HCT116 (cell line): ENCODE measurements around the gene CNFN. TPM values are rescaled to one million over a fixed set of nuclear protein-coding genes. Genes with fewer than 3 reads are reported as not detected.
A peak's percentile ranks its signal among the peaks of the same experiment; 100 is the strongest.

Experiments
- ATAC-seq: fragments of 200-7000 bp; cut with Tn5 transposase; 2 replicates; pipeline ENCODE4 v1.9.1; 2020; ENCODE audit warnings: mild to moderate bottlenecking, moderate library complexity
- BruUV-seq: library from RNA; stranded (reverse); fragments of 400-500 nt; replicated peaks from 2 replicates; lab custom pipeline; 2021; lab: Mats Ljungman, UMichigan
- CTCF ChIA-PET: fragments of 300-600 bp; sonication (Branson Sonifier 250); formaldehyde crosslinking; loops from one replicate; lab custom pipeline; 2021; ENCODE audit warnings: antibody characterized with exemption; lab: Charles Lee
- POLR2A ChIA-PET: fragments of 300-600, 350-600 bp; sonication (Branson Sonifier 250); formaldehyde crosslinking; loops from one replicate; lab custom pipeline; 2021; ENCODE audit warnings: antibody characterized with exemption; lab: Charles Lee
- RAD21 ChIA-PET, 2 experiments: fragments of 300-600 bp; sonication (Branson Sonifier 250); formaldehyde crosslinking; loops; one replicate each; lab custom pipeline; 2023; ENCODE audit warnings: low total read pairs in 2 of 2; ENCODE audit not compliant: uncharacterized antibody in 2 of 2, unreplicated experiment in 2 of 2, low non-redundant PET in 1 of 2; lab: Charles Lee
- DNase-seq: peaks from one replicate; pipeline ENCODE4 v3.0.0-alpha.2; 2010; ENCODE audit warnings: low read depth, low spot score
- H2AFZ ChIP-seq: fragments of 200-600 bp; shearing (Covaris generic), sonication (generic); 2 replicates; pipeline ENCODE4 v1.6.1; 2017; ENCODE audit warnings: low read depth, mixed run types, mixed read lengths, antibody characterized with exemption, low read length; ENCODE audit not compliant: poor library complexity, severe bottlenecking
- H3K27ac ChIP-seq: 2 replicates; pipeline ENCODE4 v1.5.1; 2012; ENCODE audit warnings: low read depth, low read length
- H3K27me3 ChIP-seq: fragments of 200-600 bp; sonication (generic); 2 replicates; pipeline ENCODE4 v1.6.1; 2016; ENCODE audit warnings: mixed run types, low read length, mixed read lengths; ENCODE audit not compliant: insufficient read depth
- H3K36me3 ChIP-seq, 2 experiments: fragments of 200-500 bp in 1 of 2; fragments of 200-600 bp in 1 of 2; sonication (Bioruptor generic) in 1 of 2; sonication (generic) in 1 of 2; 2 replicates each; pipeline versions ENCODE4 v1.5.1 to v1.6.1; 2014 to 2016; ENCODE audit warnings: low read length in 2 of 2, inconsistent platforms in 1 of 2, mixed read lengths in 1 of 2, mixed run types in 1 of 2; ENCODE audit not compliant: insufficient read depth in 2 of 2, control insufficient read depth in 1 of 2
- H3K4me1 ChIP-seq, 2 experiments: fragments of 200-600 bp in 1 of 2; sonication (generic) in 1 of 2; 2 replicates each; pipeline versions ENCODE4 v1.5.1 to v1.6.1; 2012 to 2017; ENCODE audit warnings: low read length in 2 of 2, inconsistent platforms in 1 of 2, mild to moderate bottlenecking in 1 of 2, mixed read lengths in 1 of 2, mixed run types in 1 of 2, moderate library complexity in 1 of 2; ENCODE audit not compliant: insufficient read depth in 2 of 2, control insufficient read depth in 1 of 2
- H3K4me2 ChIP-seq: fragments of 200-600 bp; sonication (generic); 2 replicates; pipeline ENCODE4 v1.6.1; 2017; ENCODE audit warnings: mixed run types, low read length, mixed read lengths
- H3K4me3 ChIP-seq, 2 experiments: fragments of 200-600 bp in 1 of 2; sonication (generic) in 1 of 2; replicated peaks in 1 of 2; 2 replicates each; pipeline ENCODE4 v1.5.1; 2011 to 2016; ENCODE audit warnings: low read length in 2 of 2, control low read depth in 1 of 2, low read depth in 1 of 2, mild to moderate bottlenecking in 1 of 2, mixed read lengths in 1 of 2, mixed run types in 1 of 2
- H3K79me2 ChIP-seq: fragments of 200-600 bp; sonication (generic); 2 replicates; pipeline ENCODE4 v1.6.1; 2017; ENCODE audit warnings: mild to moderate bottlenecking, mixed run types, low read length, moderate library complexity, mixed read lengths; ENCODE audit not compliant: insufficient read depth
- H3K9ac ChIP-seq: fragments of 200-600 bp; sonication (generic); 2 replicates; pipeline ENCODE4 v1.6.1; 2016; ENCODE audit warnings: low read length, mixed read lengths
- H3K9me2 ChIP-seq: fragments of 200-600 bp; sonication (generic), shearing (Covaris generic); 2 replicates; pipeline ENCODE4 v1.6.1; 2017; ENCODE audit warnings: mixed run types, mild to moderate bottlenecking, moderate library complexity; ENCODE audit not compliant: insufficient read depth
- H3K9me3 ChIP-seq, 2 experiments: fragments of 200-500 bp in 1 of 2; fragments of 200-600 bp in 1 of 2; sonication (Bioruptor generic) in 1 of 2; sonication (generic) in 1 of 2; 2 replicates each; pipeline ENCODE4 v1.6.1; 2014 to 2017; ENCODE audit warnings: low read length in 2 of 2, mixed read lengths in 2 of 2, inconsistent platforms in 1 of 2, low read depth in 1 of 2, mild to moderate bottlenecking in 1 of 2, mixed run types in 1 of 2, moderate library complexity in 1 of 2; ENCODE audit not compliant: control insufficient read depth in 1 of 2, insufficient read depth in 1 of 2
- H4K20me1 ChIP-seq: fragments of 200-600 bp; sonication (generic), shearing (Covaris generic); 2 replicates; pipeline ENCODE4 v1.6.1; 2017; ENCODE audit warnings: mixed run types, mild to moderate bottlenecking, moderate library complexity; ENCODE audit not compliant: insufficient read depth
- JUND ChIP-seq: IDR thresholded peaks from 2 replicates; pipeline ENCODE4 v1.6.1; 2012
- POLR2A ChIP-seq: IDR thresholded peaks from 2 replicates; pipeline ENCODE4 v1.7.0; 2011; ENCODE audit warnings: borderline replicate concordance; ENCODE audit not compliant: insufficient read depth, insufficient read length; ENCODE audit errors: extremely low read depth
- POLR2AphosphoS5 ChIP-seq: IDR thresholded peaks from 2 replicates; pipeline ENCODE4 v1.6.1; 2011; ENCODE audit warnings: mild to moderate bottlenecking, low read depth, low read length, moderate library complexity
- SP1 ChIP-seq: IDR thresholded peaks from 2 replicates; pipeline ENCODE4 v1.6.1; 2012; ENCODE audit warnings: low read depth
- TCF7L2 ChIP-seq: IDR thresholded peaks from 2 replicates; pipeline ENCODE4 v1.7.0; 2011; ENCODE audit warnings: borderline replicate concordance, inconsistent platforms; ENCODE audit not compliant: insufficient read depth, insufficient read length; ENCODE audit errors: extremely low read depth
- ZFX ChIP-seq: fragments of 450-650 bp; IDR thresholded peaks from 2 replicates; pipeline ENCODE4 v1.6.1; 2017
- intact Hi-C: fragments of 100-400 bp; cut with micrococcal nuclease; formaldehyde crosslinking; loops from 2 replicates; pipeline ENCODE4 v1.10.0; 2022
- total RNA-seq: library from RNA; stranded (reverse); gene quantifications from one replicate; pipeline ENCODE4 v1.2.1, GENCODE V29; 2021; ENCODE audit not compliant: unreplicated experiment
- TF ChIP-seq, protein P1 (sequence below): IDR thresholded peaks from 2 replicates; pipeline ENCODE4 v1.6.1; 2012
- TF ChIP-seq, protein P2 (sequence below): IDR thresholded peaks from 2 replicates; pipeline ENCODE4 v1.6.1; 2012

Gene CNFN
- total RNA-seq, 1 experiment from 2014 or later: 13.9 TPM

DNA sequence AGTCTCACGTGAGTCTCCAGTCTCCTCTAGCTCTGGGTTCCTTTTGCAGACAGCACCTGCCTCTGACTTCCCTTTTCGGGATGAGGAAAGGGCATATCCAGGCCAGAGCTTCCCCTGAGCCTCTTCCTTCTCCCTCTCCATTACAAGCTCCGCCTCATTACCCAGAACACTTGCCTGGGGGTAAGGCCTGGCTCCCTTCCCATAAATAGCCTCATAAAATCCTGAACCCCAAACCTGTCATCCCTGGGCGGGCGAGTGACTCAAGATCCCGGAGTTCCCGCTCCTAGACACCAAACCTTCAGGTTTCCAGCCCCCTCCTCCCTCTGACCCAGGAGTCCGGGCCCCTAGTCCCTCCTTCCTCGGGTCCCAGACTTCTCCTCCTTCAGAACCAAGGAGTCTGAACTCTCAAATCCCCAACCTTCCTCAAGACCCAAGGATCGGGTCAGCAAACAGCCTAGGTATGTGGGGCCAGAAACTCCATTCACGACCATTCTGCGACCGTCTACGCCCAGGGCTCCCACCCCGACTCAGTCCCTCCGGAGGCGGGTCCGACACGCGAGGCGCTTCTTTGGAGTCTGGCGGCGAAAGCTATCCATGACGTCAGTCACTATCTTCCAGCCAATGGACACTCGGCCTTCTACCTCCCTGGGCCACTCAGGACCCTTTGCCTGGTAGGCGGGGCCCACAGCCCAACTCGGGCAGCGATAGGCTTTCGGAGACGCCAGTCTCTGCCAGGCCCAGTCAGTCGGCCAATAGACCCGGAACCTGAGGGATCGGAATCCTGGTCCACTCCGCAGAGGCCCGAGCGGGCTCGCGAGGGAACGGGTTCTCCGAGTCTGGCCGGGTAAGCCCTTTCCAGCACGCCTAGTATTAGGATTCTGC lies 6.5 kb upstream of the CNFN start:
- ATAC-seq: peak; percentile 95
- intact Hi-C loops: loop anchor here (5.0 kb wide), 2 partner anchors 154 to 289 kb away; partner anchors contain the start of gene GSK3A
- Histone ChIP-seq H3K79me2 (peaks cover 29% of the 10 kb centered on the region), H3K9me3 (no peaks in the 10 kb centered on the region), H3K4me2 (peak overlapping the region; percentile 93), H3K9me2 (no peaks in the 10 kb centered on the region), H3K27ac (peak overlapping the region; percentile 82), H3K4me1 (peaks cover 10 to 39% of the 10 kb centered on the region in 2 experiments), H4K20me1 (no peaks in the 10 kb centered on the region), H3K36me3 (no peaks in the 10 kb centered on the region), H3K4me3 (peak overlapping the region; percentile 88 to 90), H3K27me3 (no peaks in the 10 kb centered on the region), H3K9ac (peak overlapping the region; percentile 90), H2AFZ (peak overlapping the region; percentile 75)
- ChIA-PET POLR2A (interaction anchor here (0.6 to 2.2 kb wide), 13 partner anchors 8 to 161 kb away, joined by 3 to 11 read pairs (median 3); partner anchors contain the start of gene GSK3A), CTCF (interaction anchor here (0.6 to 2.0 kb wide), 5 partner anchors 10 to 283 kb away, joined by 3 to 8 read pairs (median 3); no protein-coding TSS in a partner anchor), RAD21 (no interaction called here)
- DNase-seq: peak; percentile 98
- TSS peak; percentile 96 for BruUV-seq
- TF ChIP-seq, protein P1, sequence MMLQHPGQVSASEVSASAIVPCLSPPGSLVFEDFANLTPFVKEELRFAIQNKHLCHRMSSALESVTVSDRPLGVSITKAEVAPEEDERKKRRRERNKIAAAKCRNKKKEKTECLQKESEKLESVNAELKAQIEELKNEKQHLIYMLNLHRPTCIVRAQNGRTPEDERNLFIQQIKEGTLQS: no peak
- peak; percentile 80 for TF ChIP-seq TCF7L2
- no peak for TF ChIP-seq JUND
- TF ChIP-seq, protein P2, sequence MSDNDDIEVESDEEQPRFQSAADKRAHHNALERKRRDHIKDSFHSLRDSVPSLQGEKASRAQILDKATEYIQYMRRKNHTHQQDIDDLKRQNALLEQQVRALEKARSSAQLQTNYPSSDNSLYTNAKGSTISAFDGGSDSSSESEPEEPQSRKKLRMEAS: no peak
- peak; percentile 90 for TF ChIP-seq POLR2AphosphoS5
- TF ChIP-seq POLR2A: peak; percentile 94
- TF ChIP-seq ZFX: peak; percentile 55; the same call in 1 of the 2 replicates
- peak; percentile 99 for TF ChIP-seq SP1
